OCI-LY7 (cell line): ENCODE measurements around the gene VWA8. TPM values are rescaled to one million over a fixed set of nuclear protein-coding genes. Genes with fewer than 3 reads are reported as not detected.

ENCODE experiments used
- BruUV-seq: library from RNA; stranded (reverse); fragments of 400-500 nt; replicated peaks from 2 replicates; lab custom pipeline; 2021; lab: Mats Ljungman, UMichigan
- CTCF ChIA-PET: fragments of 300-600 bp; sonication (Branson Sonifier 250); formaldehyde crosslinking; loops from one replicate; lab custom pipeline; 2022; ENCODE audit warnings: antibody characterized with exemption; ENCODE audit not compliant: unreplicated experiment; lab: Charles Lee
- POLR2A ChIA-PET: fragments of 300-600 bp; sonication (Branson Sonifier 250); formaldehyde crosslinking; loops from one replicate; lab custom pipeline; 2022; ENCODE audit warnings: antibody characterized with exemption; lab: Charles Lee
- DNase-seq: peaks from one replicate; pipeline ENCODE4 v3.0.0-alpha.2; 2015; ENCODE audit warnings: low spot score
- H2AFZ ChIP-seq: fragments of 200-600 bp; sonication (generic), shearing (Covaris generic); 2 replicates; pipeline ENCODE4 v1.6.1; 2014; ENCODE audit warnings: mild to moderate bottlenecking, antibody characterized with exemption, low read length, moderate library complexity
- H3K27ac ChIP-seq: fragments of 200-600 bp; sonication (generic); 2 replicates; pipeline ENCODE4 v1.5.1; 2014; ENCODE audit warnings: mixed run types, low read depth, mild to moderate bottlenecking, moderate library complexity, low read length, inconsistent platforms; ENCODE audit not compliant: poor library complexity, severe bottlenecking
- H3K36me3 ChIP-seq: fragments of 200-600 bp; sonication (generic); 2 replicates; pipeline ENCODE4 v1.6.1; 2014; ENCODE audit warnings: mild to moderate bottlenecking, antibody characterized with exemption, low read length, moderate library complexity, mixed read lengths; ENCODE audit not compliant: insufficient read depth
- H3K4me1 ChIP-seq: fragments of 200-600 bp; sonication (generic); 2 replicates; pipeline ENCODE4 v1.5.1; 2014; ENCODE audit warnings: mild to moderate bottlenecking, low read length; ENCODE audit not compliant: insufficient read depth, poor library complexity, severe bottlenecking
- H3K4me2 ChIP-seq: fragments of 200-600 bp; sonication (generic); 2 replicates; pipeline ENCODE4 v1.6.1; 2014; ENCODE audit warnings: mild to moderate bottlenecking, low read length
- H3K4me3 ChIP-seq: fragments of 200-600 bp; sonication (generic); 2 replicates; pipeline ENCODE4 v1.5.1; 2014; ENCODE audit warnings: mild to moderate bottlenecking, low read depth, low read length; ENCODE audit not compliant: poor library complexity, severe bottlenecking
- H3K79me2 ChIP-seq: fragments of 200-600 bp; sonication (generic); 2 replicates; pipeline ENCODE4 v1.6.1; 2016; ENCODE audit warnings: low read depth, mild to moderate bottlenecking, low read length, moderate library complexity, mixed read lengths; ENCODE audit not compliant: insufficient read depth
- H3K9me2 ChIP-seq: fragments of 200-600 bp; sonication (generic); 2 replicates; pipeline ENCODE4 v1.6.1; 2016; ENCODE audit warnings: mild to moderate bottlenecking, low read length, mixed read lengths; ENCODE audit not compliant: insufficient read depth
- H3K9me3 ChIP-seq: fragments of 200-600 bp; sonication (generic); 2 replicates; pipeline ENCODE4 v1.6.1; 2014; ENCODE audit warnings: mild to moderate bottlenecking, mixed run types, low read length, mixed read lengths
- H4K20me1 ChIP-seq: fragments of 200-600 bp; sonication (generic); 2 replicates; pipeline ENCODE4 v1.6.1; 2014; ENCODE audit warnings: mild to moderate bottlenecking, antibody characterized with exemption, low read length, moderate library complexity, mixed read lengths; ENCODE audit not compliant: insufficient read depth
- CTCF ChIP-seq: fragments of 200-600 bp; sonication (generic); conservative IDR thresholded peaks from 2 replicates; pipeline ENCODE4 v1.5.1; 2014; ENCODE audit warnings: mild to moderate bottlenecking, antibody characterized with exemption, low read length, moderate library complexity, mixed read lengths
- EZH2phosphoT487 ChIP-seq: fragments of 200-600 bp; sonication (generic); IDR thresholded peaks from 2 replicates; pipeline ENCODE4 v1.6.1; 2018; ENCODE audit warnings: low read depth, borderline replicate concordance, mild to moderate bottlenecking, mixed run types, antibody characterized with exemption, low read length, moderate library complexity, mixed read lengths
- intact Hi-C: fragments of 100-400 bp; cut with micrococcal nuclease; formaldehyde crosslinking; loops from one replicate; pipeline ENCODE4 v1.10.0; 2022; ENCODE audit not compliant: unreplicated experiment
- total RNA-seq, 2 experiments: library from RNA; depleted of rRNA in 1 of 2; stranded (reverse); fragments of >200 nt in 1 of 2; shearing (Covaris generic) in 1 of 2; gene quantifications; 2 replicates each; pipeline ENCODE4 v1.2.3, GENCODE V29; 2014 to 2022

VWA8 gene
- total RNA-seq, 2 experiments from 2014 or later, result 26.4 to 31.5 TPM

GRCh38 chr13:41945926-41946325, 15.0 kb downstream of the VWA8 start:
- no peak overlapping the region for H3K4me2 ChIP-seq
- POLR2A ChIA-PET, result interaction anchor here (0.7 to 2.9 kb wide), 3 partner anchors 12 to 52 kb away, joined by 3 to 9 read pairs (median 3); no protein-coding TSS in a partner anchor
- no peaks in the 10 kb centered on the region for H3K9me2 ChIP-seq
- TF ChIP-seq CTCF, result no peak
- no peak for TF ChIP-seq EZH2phosphoT487
- no peak overlapping the region for H3K27ac ChIP-seq
- H3K4me1 ChIP-seq, result no peaks in the 10 kb centered on the region
- H3K9me3 ChIP-seq, result peaks cover 20% of the 10 kb centered on the region
- no peaks in the 10 kb centered on the region for H4K20me1 ChIP-seq
- H3K36me3 ChIP-seq, result peaks cover 62% of the 10 kb centered on the region
- no peak overlapping the region for H2AFZ ChIP-seq
- CTCF ChIA-PET, result no interaction called here
- no peak for DNase-seq
- no TSS peak for BruUV-seq
- intact Hi-C loops, result no loop called here
- no peak overlapping the region for H3K4me3 ChIP-seq
- H3K79me2 ChIP-seq, result peaks cover 22% of the 10 kb centered on the region; the same call in 1 of the 2 replicates

GRCh38 chr13:41944635-41945397, 16.1 kb downstream of the VWA8 start:
- Histone ChIP-seq H3K27ac (no peak overlapping the region), H3K9me3 (peaks cover 20% of the 10 kb centered on the region), H3K4me1 (no peaks in the 10 kb centered on the region), H2AFZ (no peak overlapping the region), H4K20me1 (no peaks in the 10 kb centered on the region), H3K4me2 (no peak overlapping the region), H3K4me3 (no peak overlapping the region), H3K9me2 (no peaks in the 10 kb centered on the region), H3K79me2 (peaks cover 33% of the 10 kb centered on the region; the same call in 1 of the 2 replicates), H3K36me3 (peaks cover 62% of the 10 kb centered on the region)
- intact Hi-C loops, result no loop called here
- BruUV-seq, result no TSS peak
- TF ChIP-seq CTCF (no peak), EZH2phosphoT487 (no peak)
- DNase-seq, result no peak
- CTCF ChIA-PET, result no interaction called here
- POLR2A ChIA-PET, result interaction anchor here (0.6 to 2.9 kb wide), 3 partner anchors 11 to 1285 kb away, joined by 3 to 9 read pairs (median 3); no protein-coding TSS in a partner anchor

- H3K9me3 ChIP-seq, result peaks cover 20% of the 10 kb centered on the region
- H3K4me2 ChIP-seq, result no peak overlapping the region
- peaks cover 36% of the 10 kb centered on the region; the same call in 1 of the 2 replicates for H3K79me2 ChIP-seq
- no peaks in the 10 kb centered on the region for H3K9me2 ChIP-seq
- no peaks in the 10 kb centered on the region for H3K4me1 ChIP-seq
- no peaks in the 10 kb centered on the region for H4K20me1 ChIP-seq
- no peak overlapping the region for H3K27ac ChIP-seq
- H3K36me3 ChIP-seq, result peaks cover 57% of the 10 kb centered on the region
- intact Hi-C loops, result no loop called here
- TF ChIP-seq CTCF, result no peak
- no peak for TF ChIP-seq EZH2phosphoT487
- no peak overlapping the region for H2AFZ ChIP-seq
- POLR2A ChIA-PET, result interaction anchor here (1.0 to 2.9 kb wide), 2 partner anchors 12 to 13 kb away, joined by 3 to 9 read pairs; no protein-coding TSS in a partner anchor
- no peak for DNase-seq
- H3K4me3 ChIP-seq, result no peak overlapping the region
- BruUV-seq, result no TSS peak
- CTCF ChIA-PET, result no interaction called here
These were observed 16.7 kb downstream of the VWA8 start for GRCh38 chr13:41944229-41944628.
